ENCODE measurements around the gene VWDE. TPM values are rescaled to one million over a fixed set of nuclear protein-coding genes. Genes with fewer than 3 reads are reported as not detected.

VWDE gene
- total and polyA plus RNA-seq, 2 of the 13 experiments (the other 11 are each of a cell fraction or from before 2014, with no cell fraction given): 0.12 to 0.27 TPM

DNA sequence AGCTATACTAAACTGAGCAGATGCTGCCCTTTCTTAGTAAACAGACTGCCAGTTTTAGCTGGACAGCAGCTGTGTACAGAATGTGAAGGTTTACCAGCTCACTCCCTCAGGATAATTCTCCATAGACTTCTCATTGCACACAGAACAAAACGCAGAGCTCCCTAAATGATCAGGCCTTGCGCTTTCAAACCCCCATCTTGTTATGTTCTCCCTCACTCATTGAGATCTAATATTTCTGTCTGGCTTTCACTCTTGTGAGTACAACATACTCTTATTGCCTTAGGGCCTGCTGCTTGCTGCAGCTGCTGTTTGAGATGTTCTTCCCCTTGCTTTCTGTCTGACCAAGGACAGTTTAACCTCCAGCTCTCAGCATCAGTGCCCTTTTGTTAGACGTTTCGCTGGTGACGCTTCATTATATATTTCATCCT, 17.3 kb downstream of the VWDE start:
- H3K9me3 ChIP-seq (ENCODE audit: low read length): no peaks in the 10 kb centered on the region
- WGBS (ENCODE audit: low lambda C conversion rate): 46% methylated on average over 5 of the region's 5 CpGs
- ChIA-PET CTCF (ENCODE audit: low intra/inter-chr PET ratio, low total read pairs) (no interaction called here), POLR2A (no interaction called here)
- TF ChIP-seq DMAP1 (CRISPR knock-in tag; IDR thresholded peaks at IDR 0.05): no peak
- no peak for TF ChIP-seq RAD21 (CRISPR knock-in tag; IDR thresholded peaks at IDR 0.05)
- no peak for TF ChIP-seq ZNF17 (CRISPR knock-in tag; IDR thresholded peaks at IDR 0.05)
- TF ChIP-seq, protein P1, sequence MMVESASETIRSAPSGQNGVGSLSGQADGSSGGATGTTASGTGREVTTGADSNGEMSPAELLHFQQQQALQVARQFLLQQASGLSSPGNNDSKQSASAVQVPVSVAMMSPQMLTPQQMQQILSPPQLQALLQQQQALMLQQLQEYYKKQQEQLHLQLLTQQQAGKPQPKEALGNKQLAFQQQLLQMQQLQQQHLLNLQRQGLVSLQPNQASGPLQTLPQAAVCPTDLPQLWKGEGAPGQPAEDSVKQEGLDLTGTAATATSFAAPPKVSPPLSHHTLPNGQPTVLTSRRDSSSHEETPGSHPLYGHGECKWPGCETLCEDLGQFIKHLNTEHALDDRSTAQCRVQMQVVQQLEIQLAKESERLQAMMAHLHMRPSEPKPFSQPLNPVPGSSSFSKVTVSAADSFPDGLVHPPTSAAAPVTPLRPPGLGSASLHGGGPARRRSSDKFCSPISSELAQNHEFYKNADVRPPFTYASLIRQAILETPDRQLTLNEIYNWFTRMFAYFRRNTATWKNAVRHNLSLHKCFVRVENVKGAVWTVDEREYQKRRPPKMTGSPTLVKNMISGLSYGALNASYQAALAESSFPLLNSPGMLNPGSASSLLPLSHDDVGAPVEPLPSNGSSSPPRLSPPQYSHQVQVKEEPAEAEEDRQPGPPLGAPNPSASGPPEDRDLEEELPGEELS (CRISPR knock-in tag; IDR thresholded peaks at IDR 0.05): no peak
- TF ChIP-seq REXO4 (CRISPR knock-in tag; IDR thresholded peaks at IDR 0.05; ENCODE audit: borderline replicate concordance): no peak
- TF ChIP-seq, protein P2, sequence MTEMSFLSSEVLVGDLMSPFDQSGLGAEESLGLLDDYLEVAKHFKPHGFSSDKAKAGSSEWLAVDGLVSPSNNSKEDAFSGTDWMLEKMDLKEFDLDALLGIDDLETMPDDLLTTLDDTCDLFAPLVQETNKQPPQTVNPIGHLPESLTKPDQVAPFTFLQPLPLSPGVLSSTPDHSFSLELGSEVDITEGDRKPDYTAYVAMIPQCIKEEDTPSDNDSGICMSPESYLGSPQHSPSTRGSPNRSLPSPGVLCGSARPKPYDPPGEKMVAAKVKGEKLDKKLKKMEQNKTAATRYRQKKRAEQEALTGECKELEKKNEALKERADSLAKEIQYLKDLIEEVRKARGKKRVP (CRISPR knock-in tag; IDR thresholded peaks at IDR 0.05): no peak
- TF ChIP-seq ZNF652 (CRISPR knock-in tag; IDR thresholded peaks at IDR 0.05; ENCODE audit: borderline replicate concordance, low read depth): no peak
- TF ChIP-seq, protein P3, sequence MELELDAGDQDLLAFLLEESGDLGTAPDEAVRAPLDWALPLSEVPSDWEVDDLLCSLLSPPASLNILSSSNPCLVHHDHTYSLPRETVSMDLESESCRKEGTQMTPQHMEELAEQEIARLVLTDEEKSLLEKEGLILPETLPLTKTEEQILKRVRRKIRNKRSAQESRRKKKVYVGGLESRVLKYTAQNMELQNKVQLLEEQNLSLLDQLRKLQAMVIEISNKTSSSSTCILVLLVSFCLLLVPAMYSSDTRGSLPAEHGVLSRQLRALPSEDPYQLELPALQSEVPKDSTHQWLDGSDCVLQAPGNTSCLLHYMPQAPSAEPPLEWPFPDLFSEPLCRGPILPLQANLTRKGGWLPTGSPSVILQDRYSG (CRISPR knock-in tag; IDR thresholded peaks at IDR 0.05): no peak
- no peak for TF ChIP-seq YEATS4 (CRISPR knock-in tag; IDR thresholded peaks at IDR 0.05; ENCODE audit: borderline replicate concordance)
- TF ChIP-seq FOSL2 (CRISPR knock-in tag; IDR thresholded peaks at IDR 0.05): no peak
- no peak for TF ChIP-seq SAFB2 (CRISPR knock-in tag; IDR thresholded peaks at IDR 0.05; ENCODE audit: borderline replicate concordance, low read depth)
- TF ChIP-seq, protein P4, sequence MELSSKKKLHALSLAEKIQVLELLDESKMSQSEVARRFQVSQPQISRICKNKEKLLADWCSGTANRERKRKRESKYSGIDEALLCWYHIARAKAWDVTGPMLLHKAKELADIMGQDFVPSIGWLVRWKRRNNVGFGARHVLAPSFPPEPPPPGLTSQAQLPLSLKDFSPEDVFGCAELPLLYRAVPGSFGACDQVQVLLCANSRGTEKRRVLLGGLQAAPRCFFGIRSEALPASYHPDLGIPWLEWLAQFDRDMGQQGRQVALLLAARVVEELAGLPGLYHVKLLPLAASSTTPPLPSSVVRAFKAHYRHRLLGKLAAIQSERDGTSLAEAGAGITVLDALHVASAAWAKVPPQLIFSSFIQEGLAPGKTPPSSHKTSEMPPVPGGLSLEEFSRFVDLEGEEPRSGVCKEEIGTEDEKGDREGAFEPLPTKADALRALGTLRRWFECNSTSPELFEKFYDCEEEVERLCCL (CRISPR knock-in tag; IDR thresholded peaks at IDR 0.05; ENCODE audit: borderline replicate concordance): no peak
- TF ChIP-seq, protein P5, sequence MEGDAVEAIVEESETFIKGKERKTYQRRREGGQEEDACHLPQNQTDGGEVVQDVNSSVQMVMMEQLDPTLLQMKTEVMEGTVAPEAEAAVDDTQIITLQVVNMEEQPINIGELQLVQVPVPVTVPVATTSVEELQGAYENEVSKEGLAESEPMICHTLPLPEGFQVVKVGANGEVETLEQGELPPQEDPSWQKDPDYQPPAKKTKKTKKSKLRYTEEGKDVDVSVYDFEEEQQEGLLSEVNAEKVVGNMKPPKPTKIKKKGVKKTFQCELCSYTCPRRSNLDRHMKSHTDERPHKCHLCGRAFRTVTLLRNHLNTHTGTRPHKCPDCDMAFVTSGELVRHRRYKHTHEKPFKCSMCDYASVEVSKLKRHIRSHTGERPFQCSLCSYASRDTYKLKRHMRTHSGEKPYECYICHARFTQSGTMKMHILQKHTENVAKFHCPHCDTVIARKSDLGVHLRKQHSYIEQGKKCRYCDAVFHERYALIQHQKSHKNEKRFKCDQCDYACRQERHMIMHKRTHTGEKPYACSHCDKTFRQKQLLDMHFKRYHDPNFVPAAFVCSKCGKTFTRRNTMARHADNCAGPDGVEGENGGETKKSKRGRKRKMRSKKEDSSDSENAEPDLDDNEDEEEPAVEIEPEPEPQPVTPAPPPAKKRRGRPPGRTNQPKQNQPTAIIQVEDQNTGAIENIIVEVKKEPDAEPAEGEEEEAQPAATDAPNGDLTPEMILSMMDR (CRISPR knock-in tag; IDR thresholded peaks at IDR 0.05): no peak
- no peak for TF ChIP-seq ZFY (CRISPR knock-in tag; IDR thresholded peaks at IDR 0.05)
- no peak for TF ChIP-seq TMF1 (CRISPR knock-in tag; IDR thresholded peaks at IDR 0.05; ENCODE audit: low read depth)
- no peak for TF ChIP-seq NFATC3 (CRISPR knock-in tag; IDR thresholded peaks at IDR 0.05)
- no peak for TF ChIP-seq PHB2 (IDR thresholded peaks at IDR 0.05; ENCODE audit: partially characterized antibody)
- no peaks in the 10 kb centered on the region for H3K4me1 ChIP-seq (ENCODE audit: insufficient read depth, low read length)
- no peak overlapping the region for H2AFZ ChIP-seq (ENCODE audit: low read length)
- in situ Hi-C loops (cut with HindIII; ENCODE audit: extremely low pct_ligation_motif_present, low pct_unique_long_range_greater_than_20kb): no loop called here
- H3K27ac ChIP-seq (ENCODE audit: extremely low read length, insufficient read depth, low read length): no peak overlapping the region
- intact Hi-C loops (cut with micrococcal nuclease; ENCODE audit: unreplicated experiment): no loop called here
- FAIRE-seq (no peak), DNase-seq (ENCODE audit: low spot score) (no peak), ATAC-seq (no peak)
- no peak overlapping the region for H3K9ac ChIP-seq (ENCODE audit: insufficient read depth, low read depth, low read length)
- H4K20me1 ChIP-seq (ENCODE audit: insufficient read depth, low read length): no peaks in the 10 kb centered on the region
- H3K4me2 ChIP-seq (ENCODE audit: low read depth, low read length): no peak overlapping the region
- no peaks in the 10 kb centered on the region for H3K36me3 ChIP-seq (replicated peaks in 1 of 2; ENCODE audit: control insufficient read depth in 1 of 2, insufficient read depth in 2 of 2, low read length in 2 of 2)
- H3K4me3 ChIP-seq (replicated peaks in 1 of 3; ENCODE audit: insufficient read depth in 1 of 3, low read depth in 2 of 3, low read length in 3 of 3): no peak overlapping the region
- H3K79me2 ChIP-seq (ENCODE audit: insufficient read depth, low read length): no peaks in the 10 kb centered on the region
- no peaks in the 10 kb centered on the region for H3K27me3 ChIP-seq (ENCODE audit: control insufficient read depth in 1 of 2, insufficient read depth in 2 of 2, low read length in 2 of 2)
- BruUV-seq (replicated peaks): no TSS peak

Data from HepG2 (cell line).